HepG2 (cell line): ENCODE data around the gene RPF1. TPM values are rescaled to one million over a fixed set of nuclear protein-coding genes. Genes with fewer than 3 reads are reported as not detected.

ENCODE experiments used
- BORCS8-MEF2B ChIP-seq: sonication (generic); formaldehyde crosslinking; IDR thresholded peaks from 2 replicates; pipeline ENCODE4 v1.8.0; 2022; ENCODE audit warnings: mild to moderate bottlenecking, missing genetic modification reagents
- BRD4 ChIP-seq: sonication (generic); formaldehyde crosslinking; IDR thresholded peaks from 2 replicates; pipeline ENCODE4 v1.4.0; 2020; ENCODE audit warnings: missing genetic modification reagents
- CREB1 ChIP-seq, 2 experiments: fragments of 450-650 bp in 1 of 2; IDR thresholded peaks; 2 replicates each; pipeline ENCODE4 v1.6.1; 2016 to 2017; ENCODE audit warnings: control low read depth in 1 of 2, mild to moderate bottlenecking in 1 of 2, missing compliant biosample characterization in 1 of 2, missing genetic modification characterization in 1 of 2
- HNRNPUL1 ChIP-seq: fragments of 200-400 bp; formaldehyde crosslinking; IDR thresholded peaks from 2 replicates; pipeline ENCODE4 v1.6.1; 2017; ENCODE audit warnings: low read depth, mild to moderate bottlenecking, low read length, moderate library complexity
- KDM5A ChIP-seq: fragments of 200-600 bp; sonication (generic); IDR thresholded peaks from 2 replicates; pipeline ENCODE4 v1.7.0; 2018; ENCODE audit warnings: antibody characterized with exemption, mild to moderate bottlenecking, low read length, borderline replicate concordance
- ZFYVE20 ChIP-seq: sonication (generic); formaldehyde crosslinking; IDR thresholded peaks from 2 replicates; pipeline ENCODE4 v1.8.0; 2023; ENCODE audit warnings: low read depth, mild to moderate bottlenecking, moderate library complexity, missing genetic modification reagents, borderline replicate concordance
- ZNF230 ChIP-seq: sonication (generic); formaldehyde crosslinking; IDR thresholded peaks from 2 replicates; pipeline ENCODE4 v1.4.0; 2020; ENCODE audit warnings: mild to moderate bottlenecking, missing genetic modification reagents
- ZNF354B ChIP-seq: sonication (generic); formaldehyde crosslinking; IDR thresholded peaks from 2 replicates; pipeline ENCODE4 v1.8.0; 2022; ENCODE audit warnings: mild to moderate bottlenecking, missing genetic modification reagents
- ZNF441 ChIP-seq: sonication (generic); formaldehyde crosslinking; IDR thresholded peaks from 2 replicates; pipeline ENCODE4 v1.7.0; 2021; ENCODE audit warnings: missing genetic modification reagents, borderline replicate concordance
- ZNF782 ChIP-seq: sonication (generic); formaldehyde crosslinking; IDR thresholded peaks from 2 replicates; pipeline ENCODE4 v1.4.0; 2020; ENCODE audit warnings: missing genetic modification reagents, mild to moderate bottlenecking, borderline replicate concordance
- ZNF839 ChIP-seq: sonication (generic); formaldehyde crosslinking; IDR thresholded peaks from 2 replicates; pipeline ENCODE4 v1.4.0; 2020; ENCODE audit warnings: missing genetic modification reagents, mild to moderate bottlenecking, borderline replicate concordance
- polyA plus RNA-seq, 8 experiments: library from polyadenylated mRNA; depleted of rRNA in 3 of 8; stranded (reverse) in 7 of 8; unstranded in 1 of 8; fragments of >200 nt; fragmentation: Illumina TruSeq in 4 of 8; extraction: Trizol in 4 of 8; gene quantifications; 2 replicates each; pipeline versions ENCODE4 v1.2.1 to v1.2.3, GENCODE V29; 2011 to 2016; ENCODE audit warnings: low read depth in 4 of 8, missing spikeins in 1 of 8, mixed read lengths in 1 of 8; ENCODE audit not compliant: insufficient read depth in 1 of 8
- total RNA-seq, 5 experiments: library from RNA; depleted of rRNA; stranded (reverse); fragments of >200 nt; fragmentation: Illumina TruSeq; extraction: Trizol; gene quantifications; 2 replicates each; pipeline ENCODE4 v1.2.3, GENCODE V29; 2016; ENCODE audit warnings: low read depth in 1 of 5
- TF ChIP-seq, protein P1 (sequence below): sonication (generic); formaldehyde crosslinking; IDR thresholded peaks from 2 replicates; pipeline ENCODE4 v1.4.0; 2020; ENCODE audit warnings: missing genetic modification reagents
- TF ChIP-seq, protein P2 (sequence below): sonication (generic); formaldehyde crosslinking; IDR thresholded peaks from 2 replicates; pipeline ENCODE4 v1.4.0; 2020; ENCODE audit warnings: mild to moderate bottlenecking, missing genetic modification reagents
- TF ChIP-seq, protein P3 (sequence below): sonication (generic); formaldehyde crosslinking; IDR thresholded peaks from 2 replicates; pipeline ENCODE4 v1.4.0; 2020; ENCODE audit warnings: missing genetic modification reagents, mild to moderate bottlenecking, borderline replicate concordance

RPF1 gene
- total and polyA plus RNA-seq, 2 of the 13 experiments (the other 11 are each of a cell fraction or from before 2014, with no cell fraction given) = 23.0 to 39.0 TPM

DNA sequence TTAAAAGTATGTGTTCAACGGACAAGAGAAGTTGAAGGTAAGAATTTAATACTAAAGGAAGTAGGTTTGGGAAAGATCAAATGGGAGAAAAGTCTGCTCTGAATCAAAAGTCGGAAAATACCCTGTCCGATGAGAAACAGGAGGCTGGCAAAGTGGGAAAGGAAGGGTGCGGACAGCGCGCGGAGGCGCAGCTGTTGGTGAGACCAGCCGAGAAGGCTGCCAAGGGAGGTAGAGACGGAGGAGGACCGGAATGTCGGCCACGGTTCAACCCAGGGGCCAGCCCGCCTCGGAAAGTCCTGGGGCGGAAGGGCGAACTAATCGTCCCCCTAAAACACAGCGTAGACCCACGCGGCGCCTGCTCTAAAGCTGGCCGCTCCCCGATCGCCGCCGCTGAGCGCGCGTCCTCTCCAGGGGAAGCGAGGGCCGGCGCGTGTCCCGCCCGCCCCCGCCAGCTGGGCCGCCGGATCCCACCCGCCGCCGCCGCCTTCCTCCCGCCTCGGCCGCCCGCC lies 26.5 kb downstream of the RPF1 start (continued):
- TF ChIP-seq CREB1 (IDR thresholded peaks at IDR 0.05) (no peak), CREB1 (CRISPR knock-in tag; IDR thresholded peaks at IDR 0.05) (0 out of 2 replicates have a peak, but pooled peaks have one; percentile 0), ZNF782 (0 out of 2 replicates have a peak, but pooled peaks have one; percentile 39), KDM5A (0 out of 2 replicates have a peak, but pooled peaks have one; percentile 1), ZNF441 (CRISPR knock-in tag) (no peak), ZFYVE20 (no peak), HNRNPUL1 (no peak), ZNF230 (CRISPR knock-in tag) (no peak), ZNF354B (no peak), ZNF839 (CRISPR knock-in tag) (no peak), BRD4 (CRISPR knock-in tag) (0 out of 2 replicates have a peak, but pooled peaks have one; percentile 53), BORCS8-MEF2B (CRISPR knock-in tag) (0 out of 2 replicates have a peak, but pooled peaks have one; percentile 4)
- TF ChIP-seq, protein P1, sequence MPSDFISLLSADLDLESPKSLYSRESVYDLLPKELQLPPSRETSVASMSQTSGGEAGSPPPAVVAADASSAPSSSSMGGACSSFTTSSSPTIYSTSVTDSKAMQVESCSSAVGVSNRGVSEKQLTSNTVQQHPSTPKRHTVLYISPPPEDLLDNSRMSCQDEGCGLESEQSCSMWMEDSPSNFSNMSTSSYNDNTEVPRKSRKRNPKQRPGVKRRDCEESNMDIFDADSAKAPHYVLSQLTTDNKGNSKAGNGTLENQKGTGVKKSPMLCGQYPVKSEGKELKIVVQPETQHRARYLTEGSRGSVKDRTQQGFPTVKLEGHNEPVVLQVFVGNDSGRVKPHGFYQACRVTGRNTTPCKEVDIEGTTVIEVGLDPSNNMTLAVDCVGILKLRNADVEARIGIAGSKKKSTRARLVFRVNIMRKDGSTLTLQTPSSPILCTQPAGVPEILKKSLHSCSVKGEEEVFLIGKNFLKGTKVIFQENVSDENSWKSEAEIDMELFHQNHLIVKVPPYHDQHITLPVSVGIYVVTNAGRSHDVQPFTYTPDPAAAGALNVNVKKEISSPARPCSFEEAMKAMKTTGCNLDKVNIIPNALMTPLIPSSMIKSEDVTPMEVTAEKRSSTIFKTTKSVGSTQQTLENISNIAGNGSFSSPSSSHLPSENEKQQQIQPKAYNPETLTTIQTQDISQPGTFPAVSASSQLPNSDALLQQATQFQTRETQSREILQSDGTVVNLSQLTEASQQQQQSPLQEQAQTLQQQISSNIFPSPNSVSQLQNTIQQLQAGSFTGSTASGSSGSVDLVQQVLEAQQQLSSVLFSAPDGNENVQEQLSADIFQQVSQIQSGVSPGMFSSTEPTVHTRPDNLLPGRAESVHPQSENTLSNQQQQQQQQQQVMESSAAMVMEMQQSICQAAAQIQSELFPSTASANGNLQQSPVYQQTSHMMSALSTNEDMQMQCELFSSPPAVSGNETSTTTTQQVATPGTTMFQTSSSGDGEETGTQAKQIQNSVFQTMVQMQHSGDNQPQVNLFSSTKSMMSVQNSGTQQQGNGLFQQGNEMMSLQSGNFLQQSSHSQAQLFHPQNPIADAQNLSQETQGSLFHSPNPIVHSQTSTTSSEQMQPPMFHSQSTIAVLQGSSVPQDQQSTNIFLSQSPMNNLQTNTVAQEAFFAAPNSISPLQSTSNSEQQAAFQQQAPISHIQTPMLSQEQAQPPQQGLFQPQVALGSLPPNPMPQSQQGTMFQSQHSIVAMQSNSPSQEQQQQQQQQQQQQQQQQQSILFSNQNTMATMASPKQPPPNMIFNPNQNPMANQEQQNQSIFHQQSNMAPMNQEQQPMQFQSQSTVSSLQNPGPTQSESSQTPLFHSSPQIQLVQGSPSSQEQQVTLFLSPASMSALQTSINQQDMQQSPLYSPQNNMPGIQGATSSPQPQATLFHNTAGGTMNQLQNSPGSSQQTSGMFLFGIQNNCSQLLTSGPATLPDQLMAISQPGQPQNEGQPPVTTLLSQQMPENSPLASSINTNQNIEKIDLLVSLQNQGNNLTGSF = 0 out of 2 replicates have a peak, but pooled peaks have one; percentile 15
- TF ChIP-seq, protein P2, sequence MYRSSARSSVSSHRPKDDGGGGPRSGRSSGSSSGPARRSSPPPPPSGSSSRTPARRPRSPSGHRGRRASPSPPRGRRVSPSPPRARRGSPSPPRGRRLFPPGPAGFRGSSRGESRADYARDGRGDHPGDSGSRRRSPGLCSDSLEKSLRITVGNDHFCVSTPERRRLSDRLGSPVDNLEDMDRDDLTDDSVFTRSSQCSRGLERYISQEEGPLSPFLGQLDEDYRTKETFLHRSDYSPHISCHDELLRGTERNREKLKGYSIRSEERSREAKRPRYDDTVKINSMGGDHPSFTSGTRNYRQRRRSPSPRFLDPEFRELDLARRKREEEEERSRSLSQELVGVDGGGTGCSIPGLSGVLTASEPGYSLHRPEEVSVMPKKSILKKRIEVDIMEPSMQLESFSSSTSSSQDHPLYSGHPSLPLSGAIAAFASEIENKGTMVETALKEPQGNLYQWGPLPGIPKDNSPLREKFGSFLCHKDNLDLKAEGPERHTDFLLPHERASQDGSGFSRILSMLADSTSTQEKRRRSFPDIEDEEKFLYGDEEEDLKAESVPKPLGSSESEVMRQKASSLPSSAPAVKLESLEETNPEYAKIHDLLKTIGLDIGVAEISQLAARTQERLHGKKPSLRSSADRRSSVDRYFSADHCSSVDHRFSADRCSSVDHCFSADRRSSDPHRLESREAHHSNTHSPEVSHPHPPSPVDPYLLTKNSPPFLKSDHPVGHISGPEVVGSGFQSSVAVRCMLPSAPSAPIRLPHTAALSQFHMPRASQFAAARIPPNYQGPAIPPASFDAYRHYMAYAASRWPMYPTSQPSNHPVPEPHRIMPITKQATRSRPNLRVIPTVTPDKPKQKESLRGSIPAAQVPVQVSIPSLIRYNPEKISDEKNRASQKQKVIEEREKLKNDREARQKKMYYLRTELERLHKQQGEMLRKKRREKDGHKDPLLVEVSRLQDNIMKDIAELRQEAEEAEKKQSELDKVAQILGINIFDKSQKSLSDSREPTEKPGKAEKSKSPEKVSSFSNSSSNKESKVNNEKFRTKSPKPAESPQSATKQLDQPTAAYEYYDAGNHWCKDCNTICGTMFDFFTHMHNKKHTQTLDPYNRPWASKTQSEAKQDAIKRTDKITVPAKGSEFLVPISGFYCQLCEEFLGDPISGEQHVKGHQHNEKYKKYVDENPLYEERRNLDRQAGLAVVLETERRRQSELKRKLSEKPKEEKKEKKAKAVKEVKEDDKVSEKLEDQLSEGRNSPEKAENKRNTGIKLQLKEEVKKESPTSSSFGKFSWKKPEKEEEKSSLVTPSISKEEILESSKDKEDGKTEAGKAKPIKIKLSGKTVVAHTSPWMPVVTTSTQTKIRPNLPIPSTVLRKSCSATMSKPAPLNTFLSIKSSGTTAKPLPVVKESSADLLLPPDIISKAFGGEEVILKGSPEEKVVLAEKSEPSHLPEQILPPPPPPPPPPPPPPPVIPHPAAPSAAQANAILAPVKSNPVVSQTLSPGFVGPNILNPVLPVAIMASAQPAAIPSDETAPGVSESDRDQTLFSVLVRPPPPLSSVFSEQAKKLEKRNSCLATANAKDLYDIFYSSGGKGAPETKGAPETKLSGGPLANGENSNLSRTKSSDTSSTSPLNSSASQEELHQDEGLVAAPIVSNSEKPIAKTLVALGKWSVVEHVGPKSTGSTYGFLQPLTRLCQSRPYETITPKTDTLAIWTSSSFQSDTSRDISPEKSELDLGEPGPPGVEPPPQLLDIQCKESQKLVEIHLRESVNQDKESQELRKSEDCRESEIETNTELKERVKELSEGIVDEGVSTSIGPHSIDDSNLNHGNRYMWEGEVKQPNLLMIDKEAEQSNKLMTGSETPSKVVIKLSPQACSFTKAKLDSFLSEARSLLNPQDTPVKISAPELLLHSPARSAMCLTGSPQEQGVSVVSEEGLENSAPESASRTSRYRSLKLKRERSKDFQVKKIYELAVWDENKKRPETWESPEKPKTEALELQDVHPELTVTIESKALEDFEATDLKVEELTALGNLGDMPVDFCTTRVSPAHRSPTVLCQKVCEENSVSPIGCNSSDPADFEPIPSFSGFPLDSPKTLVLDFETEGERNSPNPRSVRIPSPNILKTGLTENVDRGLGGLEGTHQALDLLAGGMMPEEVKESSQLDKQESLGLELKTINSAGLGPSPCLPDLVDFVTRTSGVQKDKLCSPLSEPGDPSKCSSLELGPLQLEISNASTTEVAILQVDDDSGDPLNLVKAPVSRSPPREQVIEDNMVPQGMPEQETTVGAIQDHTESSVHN (CRISPR knock-in tag) = no peak
- TF ChIP-seq, protein P3, sequence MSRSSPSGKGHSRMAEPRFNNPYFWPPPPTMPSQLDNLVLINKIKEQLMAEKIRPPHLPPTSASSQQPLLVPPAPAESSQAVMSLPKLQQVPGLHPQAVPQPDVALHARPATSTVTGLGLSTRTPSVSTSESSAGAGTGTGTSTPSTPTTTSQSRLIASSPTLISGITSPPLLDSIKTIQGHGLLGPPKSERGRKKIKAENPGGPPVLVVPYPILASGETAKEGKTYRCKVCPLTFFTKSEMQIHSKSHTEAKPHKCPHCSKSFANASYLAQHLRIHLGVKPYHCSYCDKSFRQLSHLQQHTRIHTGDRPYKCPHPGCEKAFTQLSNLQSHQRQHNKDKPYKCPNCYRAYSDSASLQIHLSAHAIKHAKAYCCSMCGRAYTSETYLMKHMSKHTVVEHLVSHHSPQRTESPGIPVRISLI (CRISPR knock-in tag) = 0 out of 2 replicates have a peak, but pooled peaks have one; percentile 38
